CD14-positive monocyte (primary cell): ENCODE measurements around the gene ZNF493. TPM values are rescaled to one million over a fixed set of nuclear protein-coding genes. Genes with fewer than 3 reads are reported as not detected.

Experiments
- DNase-seq, 3 donors: peaks; one replicate each; pipeline ENCODE4 v3.0.0-alpha.2; 2011 to 2022
- H2AFZ ChIP-seq: 2 replicates; pipeline ENCODE4 v1.6.0; 2012; ENCODE audit warnings: mild to moderate bottlenecking, low read depth, low read length, inconsistent platforms; ENCODE audit not compliant: insufficient read depth, poor library complexity, severe bottlenecking
- H3K27ac ChIP-seq, 2 donors: 1 replicate in 1 of 2; 2 replicates in 1 of 2; pipeline ENCODE4 v1.5.1; 2012 to 2013; ENCODE audit warnings: low read length in 2 of 2, control low read depth in 1 of 2, inconsistent platforms in 1 of 2, low read depth in 1 of 2, mild to moderate bottlenecking in 1 of 2
- H3K27me3 ChIP-seq, 2 donors: one replicate each; pipeline versions ENCODE4 v1.6.0 to v1.6.1; 2011 to 2013; ENCODE audit warnings: low read length in 2 of 2; ENCODE audit not compliant: control insufficient read depth in 2 of 2, insufficient read depth in 2 of 2
- H3K36me3 ChIP-seq, 2 donors: replicated peaks in 1 of 2; 1 replicate in 1 of 2; 2 replicates in 1 of 2; pipeline versions ENCODE4 v1.5.1 to v1.6.1; 2012 to 2013; ENCODE audit warnings: low read length in 2 of 2, control low read depth in 1 of 2, inconsistent platforms in 1 of 2, mild to moderate bottlenecking in 1 of 2; ENCODE audit not compliant: insufficient read depth in 2 of 2, control insufficient read depth in 1 of 2
- H3K4me1 ChIP-seq, 2 donors: 1 replicate in 1 of 2; 2 replicates in 1 of 2; pipeline versions ENCODE4 v1.5.1 to v1.6.1; 2012 to 2013; ENCODE audit warnings: low read length in 2 of 2, control low read depth in 1 of 2, inconsistent platforms in 1 of 2, mild to moderate bottlenecking in 1 of 2, moderate library complexity in 1 of 2; ENCODE audit not compliant: insufficient read depth in 2 of 2, control insufficient read depth in 1 of 2
- H3K4me2 ChIP-seq: replicated peaks from 2 replicates; pipeline ENCODE3; 2012; ENCODE audit warnings: low read length, moderate library complexity, mild to moderate bottlenecking; ENCODE audit not compliant: poor library complexity, severe bottlenecking; ENCODE audit errors: extremely low read depth
- H3K4me3 ChIP-seq, 3 experiments: fragments of 200-600 bp in 1 of 3; sonication (generic) in 1 of 3; replicated peaks in 1 of 3; 1 replicate in 2 of 3; 2 replicates in 1 of 3; pipeline ENCODE4 v1.5.1; 2011 to 2013; ENCODE audit warnings: low read length in 3 of 3, mild to moderate bottlenecking in 3 of 3, control low read depth in 2 of 3, low read depth in 2 of 3, inconsistent platforms in 1 of 3, moderate library complexity in 1 of 3
- H3K79me2 ChIP-seq: 2 replicates; pipeline ENCODE4 v1.6.0; 2012; ENCODE audit warnings: mild to moderate bottlenecking, control low read depth, inconsistent platforms, low read length, moderate library complexity; ENCODE audit not compliant: insufficient read depth
- H3K9ac ChIP-seq: 2 replicates; pipeline ENCODE4 v1.6.0; 2017; ENCODE audit warnings: low read length, mild to moderate bottlenecking; ENCODE audit not compliant: insufficient read depth, poor library complexity, severe bottlenecking
- H3K9me3 ChIP-seq, 2 donors: replicated peaks in 1 of 2; 1 replicate in 1 of 2; 2 replicates in 1 of 2; pipeline versions ENCODE4 v1.5.1 to v1.6.1; 2012 to 2013; ENCODE audit warnings: low read length in 2 of 2, control low read depth in 1 of 2; ENCODE audit not compliant: control insufficient read depth in 1 of 2, insufficient read depth in 1 of 2
- H4K20me1 ChIP-seq: 2 replicates; pipeline ENCODE4 v1.6.0; 2012; ENCODE audit warnings: mild to moderate bottlenecking, low read length, control low read depth, moderate library complexity; ENCODE audit not compliant: insufficient read depth
- H3K27ac Mint-ChIP-seq, 7 donors: one replicate each; pipeline ENCODE4 v1.8.0; 2020; ENCODE audit warnings: mild to moderate bottlenecking in 7 of 7, mixed read lengths in 7 of 7, moderate library complexity in 6 of 7, inconsistent platforms in 2 of 7
- H3K27me3 Mint-ChIP-seq, 3 donors: one replicate each; pipeline ENCODE4 v1.8.0; 2021 to 2022; ENCODE audit warnings: low read depth in 3 of 3, mild to moderate bottlenecking in 3 of 3, mixed read lengths in 3 of 3, moderate library complexity in 3 of 3, inconsistent platforms in 1 of 3
- H3K36me3 Mint-ChIP-seq, 2 donors: one replicate each; pipeline ENCODE4 v1.8.0; 2020; ENCODE audit warnings: mixed read lengths in 2 of 2, inconsistent platforms in 1 of 2, mild to moderate bottlenecking in 1 of 2
- H3K4me1 Mint-ChIP-seq: one replicate; pipeline ENCODE4 v1.8.0; 2020; ENCODE audit warnings: mild to moderate bottlenecking, mixed read lengths
- H3K4me3 Mint-ChIP-seq, 2 donors: one replicate each; pipeline ENCODE4 v1.8.0; 2020; ENCODE audit warnings: mild to moderate bottlenecking in 2 of 2, mixed read lengths in 2 of 2, moderate library complexity in 1 of 2
- H3K9me3 Mint-ChIP-seq, 7 donors: one replicate each; pipeline ENCODE4 v1.8.0; 2020 to 2022; ENCODE audit warnings: mixed read lengths in 7 of 7, mild to moderate bottlenecking in 6 of 7, moderate library complexity in 6 of 7, inconsistent platforms in 2 of 7
- WGBS: methylation state at CpG from one replicate; pipeline ENCODE4 v1.1.5; 2013; ENCODE audit warnings: missing lambda C conversion rate; ENCODE audit not compliant: insufficient coverage; 5-methylcytosine and 5-hydroxymethylcytosine counted together
- intact Hi-C, 2 donors: fragments of 100-400 bp; cut with micrococcal nuclease; formaldehyde crosslinking; loops; one replicate each; pipeline versions ENCODE4 v1.15.0 to v1.15.1; 2023
- polyA plus RNA-seq, 3 donors: library from polyadenylated mRNA; depleted of rRNA in 1 of 3; unstranded in 2 of 3; stranded (reverse) in 1 of 3; fragments of 300-500 nt in 2 of 3; fragments of >200 nt in 1 of 3; fragmentation: Illumina TruSeq in 2 of 3; gene quantifications; 1 replicate in 2 of 3; 2 replicates in 1 of 3; pipeline ENCODE4 v1.2.3, GENCODE V29; 2012 to 2021
- TF ChIP-seq, protein P1 (sequence below): fragments of 200-600 bp; IDR thresholded peaks from one replicate; pipeline ENCODE4 v1.8.0; 2022; ENCODE audit warnings: antibody characterized with exemption, mild to moderate bottlenecking

ZNF493 gene
- polyA plus RNA-seq, 3 donors, result 2.1 to 3.5 (median 2.6) TPM

DNA sequence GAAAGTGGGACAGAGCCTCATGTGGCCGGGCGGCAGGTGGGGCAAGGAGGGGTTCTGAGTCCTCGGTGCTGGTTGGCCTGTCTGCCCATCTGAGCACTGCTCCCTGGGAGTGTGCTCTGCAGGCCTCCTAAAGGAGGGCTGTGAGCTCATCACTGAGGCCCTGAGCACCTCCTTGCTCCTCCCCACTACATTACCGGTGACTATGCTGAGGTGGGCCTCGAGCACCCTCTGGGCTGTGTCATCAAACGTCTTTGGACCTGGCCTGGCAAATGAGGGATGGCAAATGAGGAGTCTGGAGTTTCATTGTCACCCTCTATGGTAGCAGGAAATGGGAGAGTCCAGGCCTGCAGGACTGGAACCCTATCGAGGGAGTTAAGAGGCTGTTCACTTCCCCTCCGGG, 69.7 kb downstream of the ZNF493 start:
- no peaks in the 10 kb centered on the region for H3K79me2 ChIP-seq
- H3K9ac ChIP-seq, result no peak overlapping the region
- peaks cover 0 to 6% of the 10 kb centered on the region in 2 donors for H3K9me3 ChIP-seq
- H3K27ac ChIP-seq, result no peak overlapping the region
- no peak overlapping the region for H3K4me3 Mint-ChIP-seq
- no peak overlapping the region for H3K4me3 ChIP-seq
- 89% methylated on average over 5 of the region's 8 CpGs for WGBS
- H3K27me3 ChIP-seq, result peaks cover 0 to 2% of the 10 kb centered on the region in 2 donors
- peaks cover 2 to 5% (median 4%) of the 10 kb centered on the region in 3 donors for H3K27me3 Mint-ChIP-seq
- H3K4me1 Mint-ChIP-seq, result peaks cover 10% of the 10 kb centered on the region
- TF ChIP-seq, protein P1, sequence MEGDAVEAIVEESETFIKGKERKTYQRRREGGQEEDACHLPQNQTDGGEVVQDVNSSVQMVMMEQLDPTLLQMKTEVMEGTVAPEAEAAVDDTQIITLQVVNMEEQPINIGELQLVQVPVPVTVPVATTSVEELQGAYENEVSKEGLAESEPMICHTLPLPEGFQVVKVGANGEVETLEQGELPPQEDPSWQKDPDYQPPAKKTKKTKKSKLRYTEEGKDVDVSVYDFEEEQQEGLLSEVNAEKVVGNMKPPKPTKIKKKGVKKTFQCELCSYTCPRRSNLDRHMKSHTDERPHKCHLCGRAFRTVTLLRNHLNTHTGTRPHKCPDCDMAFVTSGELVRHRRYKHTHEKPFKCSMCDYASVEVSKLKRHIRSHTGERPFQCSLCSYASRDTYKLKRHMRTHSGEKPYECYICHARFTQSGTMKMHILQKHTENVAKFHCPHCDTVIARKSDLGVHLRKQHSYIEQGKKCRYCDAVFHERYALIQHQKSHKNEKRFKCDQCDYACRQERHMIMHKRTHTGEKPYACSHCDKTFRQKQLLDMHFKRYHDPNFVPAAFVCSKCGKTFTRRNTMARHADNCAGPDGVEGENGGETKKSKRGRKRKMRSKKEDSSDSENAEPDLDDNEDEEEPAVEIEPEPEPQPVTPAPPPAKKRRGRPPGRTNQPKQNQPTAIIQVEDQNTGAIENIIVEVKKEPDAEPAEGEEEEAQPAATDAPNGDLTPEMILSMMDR, result no peak
- no peak overlapping the region for H3K4me2 ChIP-seq
- no peaks in the 10 kb centered on the region for H3K36me3 Mint-ChIP-seq
- DNase-seq, result no peak
- peaks cover 11 to 13% of the 10 kb centered on the region in 2 donors for H3K4me1 ChIP-seq
- H2AFZ ChIP-seq, result peak overlapping the region; percentile 21
- intact Hi-C loops, result no loop called here
- H3K36me3 ChIP-seq, result no peaks in the 10 kb centered on the region
- H3K9me3 Mint-ChIP-seq, result peaks cover 6 to 61% (median 22%) of the 10 kb centered on the region in 7 donors
- no peaks in the 10 kb centered on the region for H4K20me1 ChIP-seq
- no peak overlapping the region for H3K27ac Mint-ChIP-seq

DNA sequence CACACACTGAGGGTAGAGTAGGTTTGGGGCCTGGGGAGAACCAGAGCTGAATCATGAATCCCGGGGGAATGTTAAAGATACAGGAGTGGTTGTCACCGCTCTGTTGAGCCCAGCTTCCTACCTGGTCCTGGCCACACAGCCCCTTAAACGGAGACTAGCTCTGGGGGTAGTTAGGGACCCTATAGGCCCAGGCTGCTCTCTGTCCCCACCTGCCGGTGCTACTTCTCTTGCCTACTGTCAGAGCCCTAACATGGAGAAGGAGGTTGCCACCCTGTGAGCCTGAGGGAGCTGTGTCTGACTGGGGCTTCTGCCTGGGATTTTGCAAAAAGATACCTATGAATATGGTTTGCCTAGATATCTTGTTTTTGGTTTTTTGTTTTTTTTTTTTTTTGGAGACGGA, 71.9 kb downstream of the ZNF493 start:
- intact Hi-C loops, result no loop called here
- peaks cover 0 to 56% (median 14%) of the 10 kb centered on the region in 7 donors for H3K9me3 Mint-ChIP-seq
- TF ChIP-seq, protein P1, result no peak
- no peak overlapping the region for H3K4me3 ChIP-seq
- H3K79me2 ChIP-seq, result no peaks in the 10 kb centered on the region
- no peaks in the 10 kb centered on the region for H3K36me3 ChIP-seq
- DNase-seq, result no peak
- no peaks in the 10 kb centered on the region for H3K36me3 Mint-ChIP-seq
- peaks cover 1% of the 10 kb centered on the region for H3K4me1 Mint-ChIP-seq
- peaks cover 0 to 4% (median 2%) of the 10 kb centered on the region in 3 donors for H3K27me3 Mint-ChIP-seq
- H2AFZ ChIP-seq, result no peak overlapping the region
- H3K27ac Mint-ChIP-seq, result no peak overlapping the region
- no peaks in the 10 kb centered on the region for H4K20me1 ChIP-seq
- H3K27ac ChIP-seq, result no peak overlapping the region
- H3K9ac ChIP-seq, result no peak overlapping the region
- H3K4me1 ChIP-seq, result peaks cover 3% of the 10 kb centered on the region in 2 donors
- 96% methylated on average over 3 of the region's 5 CpGs for WGBS
- no peaks in the 10 kb centered on the region for H3K9me3 ChIP-seq
- no peak overlapping the region for H3K4me2 ChIP-seq
- H3K27me3 ChIP-seq, result no peaks in the 10 kb centered on the region
- no peak overlapping the region for H3K4me3 Mint-ChIP-seq
